HG02571 (cell line): Measurements from ENCODE around the gene ARTN.

Experiments
- ATAC-seq: cut with Tn5 transposase; IDR thresholded peaks from one replicate; pipeline ENCODE4 v1.9.1; 2021; ENCODE audit warnings: mild to moderate bottlenecking, moderate library complexity; ENCODE audit not compliant: unreplicated experiment

ARTN gene

DNA sequence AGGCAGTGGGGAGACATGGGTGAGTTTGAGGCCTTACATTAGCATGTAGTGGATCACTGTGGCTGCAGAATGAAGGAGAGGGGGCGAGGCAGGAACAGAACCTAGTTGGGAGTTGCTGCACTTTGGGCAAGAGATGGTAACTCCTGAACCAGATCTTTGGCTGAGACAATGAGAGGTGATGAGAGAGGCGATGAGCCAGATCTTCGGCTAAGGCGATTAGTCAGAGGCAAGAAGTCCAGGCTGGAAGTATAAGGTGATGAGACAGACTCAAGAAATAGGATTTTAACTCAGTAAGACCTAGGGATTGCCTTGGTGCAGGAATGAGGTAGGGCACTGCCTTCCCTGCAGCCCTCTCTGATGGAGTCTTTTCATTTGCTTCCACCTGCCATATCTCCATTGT is 9.1 kb upstream of the ARTN start:
- no peak for ATAC-seq

GRCh38 chr1:43925846-43926245 is 7.8 kb upstream of the ARTN start:
- no peak for ATAC-seq

DNA sequence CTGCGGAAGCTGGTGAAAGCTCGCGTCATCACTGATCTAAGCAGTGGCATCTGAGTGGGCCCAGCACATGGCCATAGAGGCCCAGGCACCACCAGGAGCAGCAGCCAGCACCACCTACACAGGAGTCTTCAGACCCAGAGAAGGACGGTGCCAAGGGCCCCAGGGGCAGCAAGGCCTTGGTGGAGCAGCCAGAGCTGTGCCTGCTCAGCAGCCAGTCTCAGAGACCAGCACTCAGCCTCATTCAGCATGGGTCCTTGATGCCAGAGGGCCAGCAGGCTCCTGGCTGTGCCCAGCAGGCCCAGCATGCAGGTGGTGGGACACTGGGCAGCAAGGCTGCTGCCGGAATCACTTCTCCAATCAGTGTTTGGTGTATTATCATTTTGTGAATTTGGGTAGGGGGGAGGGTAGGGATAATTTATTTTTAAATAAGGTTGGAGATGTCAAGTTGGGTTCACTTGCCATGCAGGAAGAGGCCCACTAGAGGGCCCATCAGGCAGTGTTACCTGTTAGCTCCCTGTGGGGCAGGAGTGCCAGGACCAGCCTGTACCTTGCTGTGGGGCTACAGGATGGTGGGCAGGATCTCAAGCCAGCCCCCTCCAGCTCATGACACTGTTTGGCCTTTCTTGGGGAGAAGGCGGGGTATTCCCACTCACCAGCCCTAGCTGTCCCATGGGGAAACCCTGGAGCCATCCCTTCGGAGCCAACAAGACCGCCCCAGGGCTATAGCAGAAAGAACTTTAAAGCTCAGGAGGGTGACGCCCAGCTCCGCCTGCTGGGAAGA is 3.2 kb upstream of the ARTN start:
- ATAC-seq = no peak

DNA sequence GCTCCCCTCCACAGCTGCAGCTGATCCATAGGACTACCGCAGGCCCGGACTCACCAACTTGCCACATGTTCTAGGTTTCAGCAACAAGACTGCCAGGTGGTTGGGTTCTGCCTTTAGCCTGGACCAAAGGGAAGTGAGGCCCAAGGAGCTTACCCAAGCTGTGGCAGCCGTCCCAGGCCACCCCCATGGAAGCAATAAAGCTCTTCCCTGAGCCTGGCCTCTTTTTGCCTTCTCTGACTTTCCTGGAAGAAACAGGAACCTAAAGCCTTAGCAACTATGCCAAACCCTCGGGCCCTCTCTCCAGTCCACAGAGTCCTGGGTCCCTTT is 2.7 kb upstream of the ARTN start:
- no peak for ATAC-seq

GRCh38 chr1:43931711-43932660 is 1.6 kb upstream of the ARTN start:
- no peak for ATAC-seq

DNA sequence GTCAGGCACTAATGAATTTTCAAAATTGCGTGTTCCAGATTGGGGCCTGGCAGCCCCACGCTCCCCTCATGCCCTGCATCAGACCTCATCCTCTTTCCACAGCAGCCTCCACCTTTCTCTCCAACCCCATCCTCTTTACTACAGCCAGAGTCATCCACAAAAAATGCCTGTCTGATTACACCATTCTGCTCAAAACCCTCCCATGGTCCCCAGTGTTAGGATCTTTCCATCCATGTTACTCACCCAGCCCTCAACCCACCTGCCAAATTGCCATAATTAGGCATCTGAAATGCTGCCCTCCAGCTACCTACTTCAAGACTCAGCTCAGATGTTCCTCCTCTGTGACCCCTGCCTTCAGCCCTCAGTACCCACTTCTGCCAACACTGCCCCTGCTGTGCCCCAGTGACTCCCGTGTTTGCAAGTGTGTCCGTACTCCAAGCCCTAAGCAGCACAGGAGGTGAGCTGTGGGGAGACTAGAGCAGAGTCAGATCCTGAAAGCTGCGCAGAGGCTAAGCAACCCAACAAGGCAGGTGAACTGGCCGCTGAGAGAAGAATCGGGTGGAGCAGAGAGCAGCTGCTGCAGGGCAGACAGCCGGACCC is 715 bp upstream of the ARTN start:
- no peak for ATAC-seq

- ATAC-seq = no peak
Observed at GRCh38 chr1:43934101-43934985, 742 bp downstream of the ARTN start.

DNA sequence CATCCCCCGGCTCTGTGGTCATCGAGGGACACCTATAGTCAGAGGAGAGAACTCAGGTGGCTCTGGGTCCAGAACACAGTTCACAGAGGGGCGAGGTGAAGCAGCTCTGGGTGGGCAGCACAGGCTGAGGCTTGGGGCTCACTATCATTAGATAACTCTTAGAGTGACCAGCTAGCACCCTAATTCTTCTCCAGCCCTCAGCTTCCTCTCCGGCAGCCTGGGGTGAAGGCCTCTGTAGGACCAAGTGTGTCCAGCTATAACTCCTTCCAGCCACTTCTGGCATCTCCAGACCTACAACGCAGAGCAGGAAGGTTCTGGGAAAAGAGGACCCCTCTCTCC is 1.4 kb downstream of the ARTN start:
- no peak for ATAC-seq

- ATAC-seq = no peak
Observed at GRCh38 chr1:43935711-43936427, 2.3 kb downstream of the ARTN start.

DNA sequence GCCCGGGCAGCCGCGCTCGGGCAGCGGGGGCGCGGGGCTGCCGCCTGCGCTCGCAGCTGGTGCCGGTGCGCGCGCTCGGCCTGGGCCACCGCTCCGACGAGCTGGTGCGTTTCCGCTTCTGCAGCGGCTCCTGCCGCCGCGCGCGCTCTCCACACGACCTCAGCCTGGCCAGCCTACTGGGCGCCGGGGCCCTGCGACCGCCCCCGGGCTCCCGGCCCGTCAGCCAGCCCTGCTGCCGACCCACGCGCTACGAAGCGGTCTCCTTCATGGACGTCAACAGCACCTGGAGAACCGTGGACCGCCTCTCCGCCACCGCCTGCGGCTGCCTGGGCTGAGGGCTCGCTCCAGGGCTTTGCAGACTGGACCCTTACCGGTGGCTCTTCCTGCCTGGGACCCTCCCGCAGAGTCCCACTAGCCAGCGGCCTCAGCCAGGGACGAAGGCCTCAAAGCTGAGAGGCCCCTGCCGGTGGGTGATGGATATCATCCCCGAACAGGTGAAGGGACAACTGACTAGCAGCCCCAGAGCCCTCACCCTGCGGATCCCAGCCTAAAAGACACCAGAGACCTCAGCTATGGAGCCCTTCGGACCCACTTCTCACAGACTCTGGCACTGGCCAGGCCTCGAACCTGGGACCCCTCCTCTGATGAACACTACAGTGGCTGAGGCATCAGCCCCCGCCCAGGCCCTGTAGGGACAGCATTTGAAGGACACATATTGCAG is 3.0 kb downstream of the ARTN start:
- ATAC-seq = no peak

DNA sequence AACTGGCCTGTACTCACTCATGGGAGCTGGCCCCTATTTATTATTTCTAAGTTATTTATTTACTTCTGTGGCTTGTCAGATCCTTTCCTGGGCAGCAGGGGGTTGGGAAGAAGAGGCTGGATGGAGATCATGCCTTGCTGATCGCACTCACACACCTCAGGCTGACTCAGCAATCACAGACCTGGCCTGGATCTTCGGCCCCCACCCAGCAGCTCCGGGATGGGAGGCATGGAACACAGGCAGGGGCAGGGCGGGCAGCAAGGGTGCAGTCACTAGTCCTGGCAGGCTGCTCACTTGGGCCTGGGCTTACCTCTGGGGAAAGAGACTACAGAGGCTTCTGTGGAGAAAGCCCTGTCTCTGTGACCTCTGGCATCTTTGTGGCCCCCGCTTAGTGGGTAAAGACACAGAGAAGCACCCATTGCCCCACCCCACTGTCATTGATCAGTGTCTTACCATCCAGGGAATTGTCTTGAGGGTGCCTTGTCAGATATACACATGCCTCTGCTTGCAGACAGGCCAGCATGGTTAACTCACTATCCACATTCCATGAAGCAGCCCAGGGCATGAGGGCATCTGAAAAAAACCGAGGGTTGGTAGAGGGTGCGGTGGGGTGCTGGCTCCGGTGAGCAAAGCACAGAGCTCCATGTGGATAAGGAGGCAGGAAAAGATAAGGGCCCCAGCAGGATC is 3.7 kb downstream of the ARTN start:
- ATAC-seq = no peak

GRCh38 chr1:43938383-43938782 is 4.8 kb downstream of the ARTN start:
- no peak for ATAC-seq

GRCh38 chr1:43938892-43939587 is 5.4 kb downstream of the ARTN start:
- no peak for ATAC-seq

DNA sequence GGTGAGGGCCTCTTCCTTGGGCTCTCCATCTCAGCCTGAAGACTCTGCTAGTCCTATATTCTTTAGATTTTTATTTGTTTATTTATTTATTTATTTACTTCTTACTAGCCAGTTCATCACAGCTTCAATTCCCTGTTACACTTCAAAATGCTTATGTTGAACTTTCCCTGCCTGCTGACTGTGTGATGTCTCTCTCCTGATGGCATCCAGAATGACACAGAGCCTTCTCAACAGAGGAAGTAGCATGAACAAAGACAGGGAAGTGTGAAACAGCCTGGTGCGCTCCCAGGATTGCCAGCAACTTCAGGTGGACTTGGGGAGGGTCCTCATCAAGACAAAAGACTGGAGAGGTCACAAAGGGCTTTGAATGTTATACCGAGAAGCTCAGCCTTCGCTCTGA is 8.8 kb downstream of the ARTN start:
- ATAC-seq = no peak

DNA sequence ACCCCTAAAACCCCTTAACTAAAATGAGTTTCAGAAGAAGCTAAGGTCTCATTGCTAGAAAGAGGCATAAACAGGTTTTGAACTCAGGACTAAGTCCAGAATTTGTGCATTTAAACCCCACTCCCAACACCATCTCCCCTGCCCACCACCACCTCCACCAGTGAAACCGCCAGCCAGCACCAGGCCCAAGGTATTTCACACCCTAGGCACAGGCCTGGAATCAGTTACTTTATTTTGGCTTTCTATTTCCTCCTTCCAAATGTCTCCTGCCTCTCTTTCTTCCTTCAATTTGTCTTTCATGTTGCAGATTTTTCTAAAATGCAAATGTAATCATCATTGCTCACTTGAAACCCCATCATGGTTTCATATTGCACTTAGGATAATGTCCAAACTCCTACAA is 11.3 kb downstream of the ARTN start:
- no peak for ATAC-seq

GRCh38 chr1:43945674-43946235 is 12.2 kb downstream of the ARTN start:
- ATAC-seq = no peak

DNA sequence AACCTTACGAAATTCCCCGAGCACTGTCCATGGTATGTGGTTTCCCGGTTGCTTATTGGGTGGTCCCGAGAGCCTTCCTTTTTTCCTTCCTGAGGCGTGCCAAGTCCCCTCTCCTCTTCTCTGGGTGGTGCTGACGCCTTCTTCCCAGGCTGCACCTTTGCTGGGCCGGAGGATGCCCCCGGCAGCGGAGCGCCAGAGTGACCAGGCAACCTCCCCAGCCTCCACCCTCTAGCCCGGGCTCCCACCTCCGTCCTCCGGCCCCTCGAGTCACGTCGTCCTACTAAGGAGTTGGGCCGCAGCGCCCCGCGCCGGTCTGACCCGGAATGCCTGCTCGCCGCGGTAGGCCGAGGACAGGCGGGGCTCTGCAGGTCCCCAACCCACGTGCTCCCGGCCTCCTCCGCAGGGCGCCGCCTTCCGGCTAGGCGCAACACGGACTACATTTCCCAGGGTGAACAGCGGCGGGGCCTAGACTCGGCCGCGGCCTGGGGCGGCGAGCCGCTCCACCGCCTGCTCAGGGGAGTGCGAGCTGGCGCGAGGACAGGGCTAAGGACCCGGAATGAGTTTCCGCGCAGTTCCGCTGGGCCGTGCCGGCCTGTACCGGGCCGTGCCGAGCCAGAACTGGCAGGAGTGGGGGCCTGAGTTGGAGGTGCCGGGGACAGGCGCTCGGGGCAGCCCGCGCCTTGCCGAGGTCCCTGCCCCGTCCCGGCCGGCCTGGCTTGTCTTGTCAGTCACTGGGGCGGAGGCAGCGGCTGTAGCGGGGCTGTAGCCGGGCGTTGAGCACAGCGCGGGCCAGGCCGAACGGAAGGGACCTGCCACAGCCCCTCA is 12.8 kb downstream of the ARTN start, which contains the start of gene IPO13:
TSS of gene IPO13 (plus strand) at position 715 of the 825 bp plus-strand sequence. CDS start 651 bp downstream, outside the sequence.
- peak; percentile 90 for ATAC-seq
